ENCODE data around the gene BHLHA15. TPM values are rescaled to one million over a fixed set of nuclear protein-coding genes. Genes with fewer than 3 reads are reported as not detected.

BHLHA15 gene
- total RNA-seq, 2 donors from 2014 or later, result 0.67 to 2.4 TPM

DNA sequence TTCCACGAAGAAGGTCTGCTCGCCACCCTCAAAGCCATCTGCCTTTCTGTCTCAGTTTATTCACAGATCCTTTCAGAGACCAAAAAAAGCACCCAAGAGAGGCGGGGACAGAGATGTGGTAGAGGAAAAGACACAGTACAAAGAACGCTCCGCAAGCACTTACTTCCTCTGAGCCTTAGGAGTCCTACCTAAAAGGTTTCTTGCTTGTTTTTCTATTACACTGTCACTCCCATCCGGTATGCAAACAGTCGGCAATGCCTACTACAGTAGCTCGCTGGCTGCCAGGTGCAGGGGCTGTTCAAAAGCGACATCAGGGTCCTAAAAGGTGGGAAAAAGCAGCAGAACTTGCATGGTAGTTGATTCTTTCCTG is 40.0 kb downstream of the BHLHA15 start:
- peaks cover 8% of the 10 kb centered on the region for H3K4me1 ChIP-seq

DNA sequence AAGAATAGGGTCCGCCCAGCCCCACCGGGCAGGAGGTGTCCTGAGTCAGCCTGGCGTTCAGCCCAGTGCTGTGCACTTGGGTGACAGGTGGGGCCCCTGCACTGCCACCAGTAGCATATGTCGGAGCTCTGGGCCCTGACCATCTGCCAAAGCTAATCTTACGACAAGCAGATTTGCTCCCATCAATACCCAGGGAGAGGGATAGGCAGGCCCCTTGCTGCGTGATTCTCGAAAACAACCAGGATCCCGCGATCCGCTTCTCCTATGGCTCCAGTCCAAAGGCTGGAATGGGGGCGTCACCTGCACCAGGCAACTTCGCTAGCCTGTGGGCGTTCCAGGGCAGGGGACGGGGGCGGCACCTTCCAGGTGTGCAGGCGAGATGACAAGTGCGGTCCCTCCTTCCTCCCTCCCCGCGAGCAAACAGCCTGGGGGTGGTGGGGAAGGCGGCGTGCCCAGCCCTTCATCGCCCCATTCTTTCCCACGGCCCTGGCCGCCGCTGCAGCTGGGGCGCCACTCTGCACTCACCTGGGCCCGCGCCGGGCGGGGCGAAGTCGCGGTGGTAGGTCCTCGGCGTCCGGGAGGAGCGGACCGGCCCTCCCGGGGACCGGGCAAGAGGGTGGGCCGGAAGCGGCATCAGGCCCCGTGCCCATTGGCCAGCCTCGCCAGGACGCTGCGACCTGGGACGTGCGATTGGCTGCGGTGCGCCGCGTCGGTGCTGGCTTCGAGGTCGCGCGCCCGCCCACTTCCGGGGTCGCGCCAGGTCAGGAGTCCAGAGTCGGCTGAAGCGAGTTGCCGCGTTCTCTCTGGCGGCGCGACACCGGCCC is 40.6 kb downstream of the BHLHA15 start, which contains the start of gene TECPR1:
Gene TECPR1, minus strand, starts transcription at position 632 of the 824 bp plus-strand sequence. CDS start 6,086 bp downstream, outside the sequence.
- Histone ChIP-seq H3K9me3 (no peaks in the 10 kb centered on the region), H3K9ac (ENCODE audit: low read depth in 2 of 2, low read length in 2 of 2) (peak within 1 kb of the TSS; percentile 82 to 93), H3K27ac (peak within 1 kb of the TSS; percentile 88), H3K4me3 (peak within 1 kb of the TSS; percentile 70), H3K36me3 (no peaks in the 10 kb centered on the region), H3K27me3 (no peaks in the 10 kb centered on the region), H3K4me1 (peaks cover 8% of the 10 kb centered on the region)
- TF ChIP-seq, protein P1, sequence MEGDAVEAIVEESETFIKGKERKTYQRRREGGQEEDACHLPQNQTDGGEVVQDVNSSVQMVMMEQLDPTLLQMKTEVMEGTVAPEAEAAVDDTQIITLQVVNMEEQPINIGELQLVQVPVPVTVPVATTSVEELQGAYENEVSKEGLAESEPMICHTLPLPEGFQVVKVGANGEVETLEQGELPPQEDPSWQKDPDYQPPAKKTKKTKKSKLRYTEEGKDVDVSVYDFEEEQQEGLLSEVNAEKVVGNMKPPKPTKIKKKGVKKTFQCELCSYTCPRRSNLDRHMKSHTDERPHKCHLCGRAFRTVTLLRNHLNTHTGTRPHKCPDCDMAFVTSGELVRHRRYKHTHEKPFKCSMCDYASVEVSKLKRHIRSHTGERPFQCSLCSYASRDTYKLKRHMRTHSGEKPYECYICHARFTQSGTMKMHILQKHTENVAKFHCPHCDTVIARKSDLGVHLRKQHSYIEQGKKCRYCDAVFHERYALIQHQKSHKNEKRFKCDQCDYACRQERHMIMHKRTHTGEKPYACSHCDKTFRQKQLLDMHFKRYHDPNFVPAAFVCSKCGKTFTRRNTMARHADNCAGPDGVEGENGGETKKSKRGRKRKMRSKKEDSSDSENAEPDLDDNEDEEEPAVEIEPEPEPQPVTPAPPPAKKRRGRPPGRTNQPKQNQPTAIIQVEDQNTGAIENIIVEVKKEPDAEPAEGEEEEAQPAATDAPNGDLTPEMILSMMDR (IDR thresholded peaks at IDR 0.05), result no peak
- peak; percentile 96 for DNase-seq
- intact Hi-C loops (cut with DNase I), result no loop called here

More for the DNA sequence above, 40.0 kb downstream of the BHLHA15 start:
- intact Hi-C loops (cut with DNase I), result no loop called here
- H3K27me3 ChIP-seq, result no peaks in the 10 kb centered on the region
- H3K36me3 ChIP-seq, result no peaks in the 10 kb centered on the region
- H3K9me3 ChIP-seq, result no peaks in the 10 kb centered on the region
- TF ChIP-seq, protein P1 (IDR thresholded peaks at IDR 0.05), result no peak
- DNase-seq, result no peak
- H3K4me3 ChIP-seq, result peak overlapping the region; percentile 70
- H3K27ac ChIP-seq, result peak overlapping the region; percentile 88
- H3K9ac ChIP-seq (ENCODE audit: low read depth in 2 of 2, low read length in 2 of 2), result peak overlapping the region; percentile 82 to 93

DNA sequence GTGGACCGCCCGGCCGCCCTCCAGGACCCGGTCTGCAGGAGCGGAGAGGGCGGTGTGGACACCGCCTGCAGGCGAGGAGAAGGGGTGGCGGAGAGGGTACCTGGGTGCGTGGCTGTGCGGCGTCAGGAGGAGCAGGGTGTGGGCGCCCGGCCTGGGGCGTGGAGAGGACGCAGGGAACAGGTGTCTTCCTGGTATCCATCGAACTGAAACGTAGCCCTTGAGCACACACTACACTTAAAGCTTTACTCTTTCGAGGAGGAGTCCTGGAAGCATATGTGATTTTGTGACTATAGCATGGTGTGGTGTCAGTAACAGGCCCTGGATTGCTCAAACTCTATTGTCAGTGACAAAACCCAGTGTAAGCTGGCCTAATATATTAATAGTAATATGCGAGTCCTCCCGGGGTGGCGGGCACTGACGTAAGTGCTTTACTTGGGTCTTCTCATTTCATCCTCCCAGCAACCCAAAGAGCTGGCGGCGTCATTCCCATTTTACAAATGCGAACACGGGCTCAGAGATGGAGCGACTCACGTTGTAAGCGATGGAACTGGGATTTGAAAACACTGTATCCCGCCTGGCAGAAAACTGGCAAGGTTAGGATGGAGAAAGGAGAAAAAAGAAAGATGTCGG is 41.3 kb downstream of the BHLHA15 start:
- no peaks in the 10 kb centered on the region for H3K9me3 ChIP-seq
- no peak for DNase-seq
- intact Hi-C loops (cut with DNase I), result no loop called here
- TF ChIP-seq, protein P1 (IDR thresholded peaks at IDR 0.05), result no peak
- peak overlapping the region; percentile 70 for H3K4me3 ChIP-seq
- H3K27me3 ChIP-seq, result no peaks in the 10 kb centered on the region
- H3K9ac ChIP-seq (ENCODE audit: low read depth in 2 of 2, low read length in 2 of 2), result peak overlapping the region; percentile 74 to 77
- no peaks in the 10 kb centered on the region for H3K36me3 ChIP-seq
- peak overlapping the region; percentile 88 for H3K27ac ChIP-seq
- peaks cover 8% of the 10 kb centered on the region for H3K4me1 ChIP-seq

DNA sequence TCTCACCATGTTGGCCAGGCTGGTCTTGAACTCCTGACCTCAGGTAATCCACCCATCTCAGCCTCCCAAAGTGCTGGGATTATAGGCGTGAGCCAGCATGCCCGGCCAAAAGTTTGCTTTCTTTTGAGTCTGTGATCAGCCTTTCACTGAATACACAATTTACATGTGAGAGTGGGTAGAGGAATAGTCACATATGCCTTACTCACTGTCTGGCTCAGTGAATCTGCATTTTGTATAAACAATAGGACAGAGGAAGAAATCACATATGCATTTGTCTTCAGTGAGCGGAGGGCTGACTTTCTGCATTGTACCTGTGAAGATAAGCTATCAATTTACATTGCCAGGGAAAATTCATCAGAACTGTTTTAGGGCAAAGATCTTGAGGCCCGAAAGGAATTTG is 43.3 kb downstream of the BHLHA15 start:
- H3K27ac ChIP-seq, result no peak overlapping the region
- TF ChIP-seq, protein P1 (IDR thresholded peaks at IDR 0.05), result no peak

DNA sequence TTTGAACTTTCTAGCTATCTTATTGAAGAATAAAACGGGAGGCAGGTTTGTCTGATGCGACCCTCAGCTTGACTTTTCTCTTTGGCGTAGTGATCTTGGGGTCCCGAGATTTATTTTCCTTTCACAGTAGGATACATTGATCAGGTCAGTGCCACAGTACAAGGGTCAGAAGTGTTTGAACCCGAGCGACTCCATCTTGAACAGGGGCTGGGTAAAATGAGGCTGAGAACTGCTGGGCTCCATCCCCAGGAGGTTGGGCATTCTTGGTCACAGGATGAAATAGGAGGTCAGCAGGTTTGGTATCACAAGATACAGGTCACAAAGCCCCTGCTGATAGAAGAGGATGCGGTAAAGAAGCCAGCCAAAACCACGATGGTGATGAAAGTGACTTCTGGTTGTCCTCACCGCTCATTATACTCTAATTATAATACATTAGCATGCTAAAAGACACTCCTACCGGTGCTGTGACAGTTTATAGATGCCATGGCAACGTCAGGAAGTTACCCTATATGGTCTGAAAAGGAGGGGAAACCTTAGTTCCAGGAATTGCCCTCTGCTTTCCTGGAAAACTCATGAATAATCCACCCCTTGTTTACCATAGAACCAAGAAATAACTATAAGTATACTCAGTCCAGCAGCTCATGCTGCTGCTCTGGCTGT is 43.8 kb downstream of the BHLHA15 start:
- intact Hi-C loops (cut with DNase I), result no loop called here
- Histone ChIP-seq H3K36me3 (no peaks in the 10 kb centered on the region), H3K9me3 (no peaks in the 10 kb centered on the region), H3K4me1 (peaks cover 8% of the 10 kb centered on the region), H3K9ac (ENCODE audit: low read depth in 2 of 2, low read length in 2 of 2) (no peak overlapping the region), H3K27me3 (no peaks in the 10 kb centered on the region), H3K27ac (no peak overlapping the region), H3K4me3 (no peak overlapping the region)
- no peak for DNase-seq
- TF ChIP-seq, protein P1 (IDR thresholded peaks at IDR 0.05), result no peak

More for the DNA sequence above, 43.3 kb downstream of the BHLHA15 start:
- Histone ChIP-seq H3K9ac (ENCODE audit: low read depth in 2 of 2, low read length in 2 of 2) (no peak overlapping the region), H3K4me3 (no peak overlapping the region), H3K36me3 (no peaks in the 10 kb centered on the region), H3K4me1 (peaks cover 8% of the 10 kb centered on the region), H3K27me3 (no peaks in the 10 kb centered on the region), H3K9me3 (no peaks in the 10 kb centered on the region)
- DNase-seq, result no peak
- intact Hi-C loops (cut with DNase I), result no loop called here
